ENCODE results near the gene ATP10D. TPM values are rescaled to one million over a fixed set of nuclear protein-coding genes. Genes with fewer than 3 reads are reported as not detected.
A peak's percentile ranks its signal among the peaks of the same experiment; 100 is the strongest.
"Not testable (repeated sequence)": the region's sequence is repeated elsewhere in the genome, so short reads cannot be mapped to it uniquely, and the experiment has no call there.

Gene ATP10D
- polyA plus RNA-seq, 4 donors: 0.81 to 11.9 (median 3.6) TPM

GRCh38 chr4:47478804-47479203 lies 6.3 kb upstream of the ATP10D start:
- DNase-seq (peak; percentile 18 to 29), FAIRE-seq (no peak)
- Histone ChIP-seq H3K36me3 (ENCODE audit: control insufficient read depth in 3 of 3, insufficient read depth in 2 of 3, low read depth in 1 of 3, low read length in 3 of 3) (no peaks in the 10 kb centered on the region), H3K27me3 (ENCODE audit: control insufficient read depth in 3 of 3, insufficient read depth in 3 of 3, low read length in 3 of 3) (no peaks in the 10 kb centered on the region), H3K4me3 (ENCODE audit: low read depth in 1 of 3, low read length in 3 of 3) (no peak overlapping the region), H3K27ac (ENCODE audit: low read depth in 1 of 3, low read length in 2 of 3) (no peak overlapping the region), H3K9me3 (ENCODE audit: control insufficient read depth in 2 of 2, insufficient read depth in 1 of 2, low read depth in 1 of 2, low read length in 1 of 2) (no peaks in the 10 kb centered on the region), H3K4me1 (ENCODE audit: control insufficient read depth in 3 of 3, insufficient read depth in 2 of 3, low read depth in 1 of 3, low read length in 2 of 3) (no peaks in the 10 kb centered on the region)
- WGBS, 3 donors: 38 to 70% (median 45%) methylated on average over 4 of the region's 4 CpGs

- no peaks in the 10 kb centered on the region for H3K36me3 ChIP-seq (ENCODE audit: control insufficient read depth in 3 of 3, insufficient read depth in 2 of 3, low read depth in 1 of 3, low read length in 3 of 3)
- 58 to 67% (median 63%) methylated on average over 4 of the region's 4 CpGs for WGBS, 3 donors
- no peak overlapping the region for H3K4me3 ChIP-seq (ENCODE audit: low read depth in 1 of 3, low read length in 3 of 3)
- no peak for FAIRE-seq
- H3K27ac ChIP-seq (ENCODE audit: low read depth in 1 of 3, low read length in 2 of 3): no peak overlapping the region
- DNase-seq: no peak
- no peaks in the 10 kb centered on the region for H3K27me3 ChIP-seq (ENCODE audit: control insufficient read depth in 3 of 3, insufficient read depth in 3 of 3, low read length in 3 of 3)
- peaks cover 0 to 2% (median 0%) of the 10 kb centered on the region in 3 donors for H3K4me1 ChIP-seq (ENCODE audit: control insufficient read depth in 3 of 3, insufficient read depth in 2 of 3, low read depth in 1 of 3, low read length in 2 of 3)
- H3K9me3 ChIP-seq (ENCODE audit: control insufficient read depth in 2 of 2, insufficient read depth in 1 of 2, low read depth in 1 of 2, low read length in 1 of 2): no peaks in the 10 kb centered on the region
Measured at GRCh38 chr4:47482326-47482725, 2.7 kb upstream of the ATP10D start.

- peak overlapping the region in 1 of 3 donors; percentile 17 for H3K27ac ChIP-seq (ENCODE audit: low read depth in 1 of 3, low read length in 2 of 3)
- H3K9me3 ChIP-seq (ENCODE audit: control insufficient read depth in 2 of 2, insufficient read depth in 1 of 2, low read depth in 1 of 2, low read length in 1 of 2): peaks cover 0 to 2% of the 10 kb centered on the region in 2 donors
- FAIRE-seq (no peak), DNase-seq (no peak)
- H3K4me1 ChIP-seq (ENCODE audit: control insufficient read depth in 3 of 3, insufficient read depth in 2 of 3, low read depth in 1 of 3, low read length in 2 of 3): peaks cover 0 to 2% (median 0%) of the 10 kb centered on the region in 3 donors
- no peaks in the 10 kb centered on the region for H3K27me3 ChIP-seq (ENCODE audit: control insufficient read depth in 3 of 3, insufficient read depth in 3 of 3, low read length in 3 of 3)
- WGBS, 3 donors: 47 to 78% (median 70%) methylated on average over 3 of the region's 3 CpGs
- no peaks in the 10 kb centered on the region for H3K36me3 ChIP-seq (ENCODE audit: control insufficient read depth in 3 of 3, insufficient read depth in 2 of 3, low read depth in 1 of 3, low read length in 3 of 3)
- no peak overlapping the region for H3K4me3 ChIP-seq (ENCODE audit: low read depth in 1 of 3, low read length in 3 of 3)
Measured at GRCh38 chr4:47483745-47484144, 1.3 kb upstream of the ATP10D start.

- Histone ChIP-seq H3K27ac (ENCODE audit: low read depth in 1 of 3, low read length in 2 of 3) (peak overlapping the region in 1 of 3 donors; percentile 99), H3K4me1 (ENCODE audit: control insufficient read depth in 3 of 3, insufficient read depth in 2 of 3, low read depth in 1 of 3, low read length in 2 of 3) (peaks cover 0 to 2% (median 0%) of the 10 kb centered on the region in 3 donors), H3K9me3 (ENCODE audit: control insufficient read depth in 2 of 2, insufficient read depth in 1 of 2, low read depth in 1 of 2, low read length in 1 of 2) (peaks cover 0 to 3% of the 10 kb centered on the region in 2 donors), H3K4me3 (ENCODE audit: low read depth in 1 of 3, low read length in 3 of 3) (no peak overlapping the region), H3K27me3 (ENCODE audit: control insufficient read depth in 3 of 3, insufficient read depth in 3 of 3, low read length in 3 of 3) (no peaks in the 10 kb centered on the region), H3K36me3 (ENCODE audit: control insufficient read depth in 3 of 3, insufficient read depth in 2 of 3, low read depth in 1 of 3, low read length in 3 of 3) (no peaks in the 10 kb centered on the region)
- 64 to 69% (median 68%) methylated on average over 3 of the region's 3 CpGs for WGBS, 3 donors
- FAIRE-seq: no peak
- DNase-seq: no peak
Measured at GRCh38 chr4:47484168-47484567, 907 bp upstream of the ATP10D start.

GRCh38 chr4:47485768-47486167 lies 693 bp downstream of the ATP10D start:
- Histone ChIP-seq H3K4me1 (ENCODE audit: control insufficient read depth in 3 of 3, insufficient read depth in 2 of 3, low read depth in 1 of 3, low read length in 2 of 3) (peaks cover 0 to 2% (median 0%) of the 10 kb centered on the region in 3 donors), H3K9me3 (ENCODE audit: control insufficient read depth in 2 of 2, insufficient read depth in 1 of 2, low read depth in 1 of 2, low read length in 1 of 2) (peaks cover 0 to 3% of the 10 kb centered on the region in 2 donors), H3K27ac (ENCODE audit: low read depth in 1 of 3, low read length in 2 of 3) (peak overlapping the region in 2 of 3 donors; percentile 94 to 99), H3K36me3 (ENCODE audit: control insufficient read depth in 3 of 3, insufficient read depth in 2 of 3, low read depth in 1 of 3, low read length in 3 of 3) (no peaks in the 10 kb centered on the region), H3K4me3 (ENCODE audit: low read depth in 1 of 3, low read length in 3 of 3) (peak overlapping the region; percentile 50 to 75 (median 59)), H3K27me3 (ENCODE audit: control insufficient read depth in 3 of 3, insufficient read depth in 3 of 3, low read length in 3 of 3) (no peaks in the 10 kb centered on the region)
- FAIRE-seq (no peak), DNase-seq (no peak)
- 1 to 2% (median 2%) methylated on average over 13 to 14 of the region's 14 CpGs for WGBS, 3 donors

GRCh38 chr4:47486231-47486673 lies 1.2 kb downstream of the ATP10D start:
- Histone ChIP-seq H3K9me3 (ENCODE audit: control insufficient read depth in 2 of 2, insufficient read depth in 1 of 2, low read depth in 1 of 2, low read length in 1 of 2) (peaks cover 0 to 3% of the 10 kb centered on the region in 2 donors), H3K4me3 (ENCODE audit: low read depth in 1 of 3, low read length in 3 of 3) (peak overlapping the region; percentile 12 to 75 (median 50)), H3K36me3 (ENCODE audit: control insufficient read depth in 3 of 3, insufficient read depth in 2 of 3, low read depth in 1 of 3, low read length in 3 of 3) (no peaks in the 10 kb centered on the region), H3K27me3 (ENCODE audit: control insufficient read depth in 3 of 3, insufficient read depth in 3 of 3, low read length in 3 of 3) (no peaks in the 10 kb centered on the region), H3K27ac (ENCODE audit: low read depth in 1 of 3, low read length in 2 of 3) (peak overlapping the region in 2 of 3 donors; percentile 94 to 99), H3K4me1 (ENCODE audit: control insufficient read depth in 3 of 3, insufficient read depth in 2 of 3, low read depth in 1 of 3, low read length in 2 of 3) (peaks cover 0 to 2% (median 0%) of the 10 kb centered on the region in 3 donors)
- DNase-seq (peak in 1 of 2 donors; percentile 32), FAIRE-seq (no peak)
- WGBS, 3 donors: 15 to 33% (median 21%) methylated on average over 5 of the region's 5 CpGs

- WGBS, 3 donors: 93 to 94% (median 94%) methylated on average over 9 of the region's 9 CpGs
- H3K27me3 ChIP-seq (ENCODE audit: control insufficient read depth in 3 of 3, insufficient read depth in 3 of 3, low read length in 3 of 3); H3K36me3 ChIP-seq (ENCODE audit: control insufficient read depth in 3 of 3, insufficient read depth in 2 of 3, low read depth in 1 of 3, low read length in 3 of 3); H3K27ac ChIP-seq (ENCODE audit: low read depth in 1 of 3, low read length in 2 of 3); H3K4me3 ChIP-seq (ENCODE audit: low read depth in 1 of 3, low read length in 3 of 3); H3K9me3 ChIP-seq (ENCODE audit: control insufficient read depth in 2 of 2, insufficient read depth in 1 of 2, low read depth in 1 of 2, low read length in 1 of 2); H3K4me1 ChIP-seq (ENCODE audit: control insufficient read depth in 3 of 3, insufficient read depth in 2 of 3, low read depth in 1 of 3, low read length in 2 of 3); FAIRE-seq; DNase-seq: not testable (repeated sequence)
Measured at GRCh38 chr4:47486727-47487126, 1.7 kb downstream of the ATP10D start.

GRCh38 chr4:47488706-47489105 lies 3.6 kb downstream of the ATP10D start:
- H3K4me1 ChIP-seq (ENCODE audit: control insufficient read depth in 3 of 3, insufficient read depth in 2 of 3, low read depth in 1 of 3, low read length in 2 of 3): peaks cover 0 to 3% (median 2%) of the 10 kb centered on the region in 3 donors
- no peak for FAIRE-seq
- no peaks in the 10 kb centered on the region for H3K36me3 ChIP-seq (ENCODE audit: control insufficient read depth in 3 of 3, insufficient read depth in 2 of 3, low read depth in 1 of 3, low read length in 3 of 3)
- no peak overlapping the region for H3K4me3 ChIP-seq (ENCODE audit: low read depth in 1 of 3, low read length in 3 of 3)
- H3K27ac ChIP-seq (ENCODE audit: low read depth in 1 of 3, low read length in 2 of 3): no peak overlapping the region
- H3K27me3 ChIP-seq (ENCODE audit: control insufficient read depth in 3 of 3, insufficient read depth in 3 of 3, low read length in 3 of 3): no peaks in the 10 kb centered on the region
- H3K9me3 ChIP-seq (ENCODE audit: control insufficient read depth in 2 of 2, insufficient read depth in 1 of 2, low read depth in 1 of 2, low read length in 1 of 2): peaks cover 0 to 3% of the 10 kb centered on the region in 2 donors
- 47 to 66% (median 54%) methylated on average over 3 of the region's 3 CpGs for WGBS, 3 donors
- no peak for DNase-seq

- H3K27me3 ChIP-seq (ENCODE audit: control insufficient read depth in 3 of 3, insufficient read depth in 3 of 3, low read length in 3 of 3): no peaks in the 10 kb centered on the region
- DNase-seq (peak in 1 of 2 donors; percentile 12), FAIRE-seq (no peak)
- WGBS, 3 donors: 78 to 86% (median 85%) methylated on average over 4 of the region's 4 CpGs
- no peak overlapping the region for H3K27ac ChIP-seq (ENCODE audit: low read depth in 1 of 3, low read length in 2 of 3)
- H3K36me3 ChIP-seq (ENCODE audit: control insufficient read depth in 3 of 3, insufficient read depth in 2 of 3, low read depth in 1 of 3, low read length in 3 of 3): no peaks in the 10 kb centered on the region
- peaks cover 0 to 3% of the 10 kb centered on the region in 2 donors for H3K9me3 ChIP-seq (ENCODE audit: control insufficient read depth in 2 of 2, insufficient read depth in 1 of 2, low read depth in 1 of 2, low read length in 1 of 2)
- H3K4me1 ChIP-seq (ENCODE audit: control insufficient read depth in 3 of 3, insufficient read depth in 2 of 3, low read depth in 1 of 3, low read length in 2 of 3): peaks cover 0 to 4% (median 2%) of the 10 kb centered on the region in 3 donors
- no peak overlapping the region for H3K4me3 ChIP-seq (ENCODE audit: low read depth in 1 of 3, low read length in 3 of 3)
Measured at GRCh38 chr4:47490550-47490949, 5.5 kb downstream of the ATP10D start.
